Esophagus mucosa (tissue), 1 donor: ENCODE measurements around the gene TLE1. TPM values are rescaled to one million over a fixed set of nuclear protein-coding genes. Genes with fewer than 3 reads are reported as not detected.
A peak's percentile ranks its signal among the peaks of the same experiment; 100 is the strongest.
"Not testable (repeated sequence)": the region's sequence is repeated elsewhere in the genome, so short reads cannot be mapped to it uniquely, and the experiment has no call there.

Source experiments
- ATAC-seq: fragments of 200-7000 bp; cut with Tn5 transposase; one replicate; pipeline ENCODE4 v1.9.1; 2020
- total RNA-seq: library from RNA; stranded (reverse); gene quantifications from one replicate; pipeline ENCODE4 v1.2.4, GENCODE V29; 2023
- donor health status: DM: yes; HTN: yes; CAD: no.

TLE1 gene
- total RNA-seq, 1 donor from 2014 or later: 12.0 TPM

GRCh38 chr9:81652058-81652687, 37.2 kb downstream of the TLE1 start:
- no peak for ATAC-seq

GRCh38 chr9:81650586-81651515, 38.5 kb downstream of the TLE1 start:
- ATAC-seq: no peak

DNA sequence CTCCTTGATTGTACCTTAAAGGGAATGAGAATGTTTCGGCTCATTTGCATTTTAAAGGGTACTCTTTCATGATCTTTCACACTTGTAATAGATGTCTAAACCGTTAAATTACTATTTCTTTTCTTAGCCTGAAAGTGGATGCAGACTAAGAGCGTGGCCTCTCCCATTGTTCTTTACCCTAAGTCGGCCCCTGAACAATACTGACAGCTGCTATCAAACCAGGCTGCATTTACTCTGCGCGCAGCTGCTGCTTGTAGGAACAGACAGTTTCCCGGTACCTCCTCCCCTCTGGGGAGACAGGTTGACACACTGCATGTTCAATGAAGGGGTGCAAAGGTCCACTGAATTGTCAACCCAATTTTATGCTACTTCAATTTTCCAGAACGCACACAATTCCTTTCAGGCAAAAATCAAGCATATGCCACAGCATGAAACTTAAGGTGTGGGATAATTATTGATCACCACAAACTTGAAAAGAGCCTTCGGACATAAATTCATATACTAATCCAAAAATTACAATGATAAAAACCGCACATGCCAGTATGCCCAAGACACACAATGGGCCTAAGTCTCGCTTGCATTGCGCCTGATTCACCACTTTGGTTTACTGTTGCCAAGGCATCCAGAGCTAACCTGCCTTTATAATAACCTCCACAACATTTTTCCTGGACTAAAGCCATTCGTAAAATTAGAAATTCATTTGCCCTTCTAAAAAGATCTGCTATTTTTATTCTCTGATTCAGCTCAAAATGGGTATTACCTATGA, 39.7 kb downstream of the TLE1 start:
- ATAC-seq: no peak

- no peak for ATAC-seq
Observed at GRCh38 chr9:81648891-81649290, 40.5 kb downstream of the TLE1 start.

- no peak for ATAC-seq
Observed at GRCh38 chr9:81646337-81646736, 43.0 kb downstream of the TLE1 start.

DNA sequence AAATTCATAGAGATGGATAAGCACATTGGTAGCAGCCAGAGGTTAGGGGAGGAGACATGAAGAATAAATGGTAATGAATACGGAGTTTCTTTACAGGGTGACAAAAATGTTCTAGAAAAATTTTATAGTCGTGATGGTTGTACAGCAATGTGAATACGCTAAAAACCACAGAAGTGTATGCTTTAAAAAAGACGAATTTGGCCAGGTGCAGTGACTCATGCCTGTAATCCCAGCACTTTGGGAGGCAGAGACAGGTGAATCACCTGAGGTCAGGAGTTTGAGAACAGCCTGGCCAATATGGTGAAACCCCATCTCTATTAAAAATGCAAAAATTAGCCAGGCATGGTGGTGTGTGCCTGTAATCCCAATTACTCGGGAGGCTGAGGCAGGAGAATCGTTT, 44.8 kb downstream of the TLE1 start:
- ATAC-seq: not testable (repeated sequence)

DNA sequence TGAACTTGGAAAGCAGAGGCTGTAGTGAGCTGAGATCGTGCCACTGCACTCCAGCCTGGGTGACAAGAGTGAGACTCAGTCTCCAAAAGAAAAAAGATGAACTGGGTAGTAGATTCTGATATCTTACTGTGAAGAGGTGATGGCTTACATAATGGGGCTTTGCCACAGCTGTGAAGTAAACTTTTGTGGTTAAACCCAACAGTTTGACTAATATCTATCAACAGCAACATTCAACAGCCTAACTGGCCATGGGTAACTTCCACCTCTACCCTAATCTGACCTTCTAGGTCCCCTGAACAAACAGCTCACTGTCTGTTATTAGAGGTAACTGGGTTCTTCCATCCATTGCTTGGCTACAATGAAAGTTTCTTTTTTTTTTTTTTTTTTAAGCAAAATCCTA, 52.1 kb downstream of the TLE1 start:
- ATAC-seq: no peak

DNA sequence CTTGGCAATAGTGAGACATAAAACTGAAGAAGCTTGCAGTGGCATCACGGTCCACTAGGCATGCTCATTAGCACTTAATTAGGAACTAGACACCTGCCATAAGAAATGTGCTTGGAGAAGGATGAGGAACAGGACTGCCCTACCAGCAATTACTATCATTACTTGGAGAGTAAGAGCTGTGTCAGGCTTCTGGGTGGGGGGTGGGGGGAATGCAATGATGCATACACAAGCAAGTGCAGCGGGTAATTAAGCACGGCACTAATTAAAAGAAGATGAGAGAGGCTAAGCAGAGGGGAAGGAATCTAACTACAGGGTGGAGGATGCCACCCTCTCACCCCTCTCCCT, 53.1 kb downstream of the TLE1 start:
- ATAC-seq: no peak

GRCh38 chr9:81635521-81636254, 53.7 kb downstream of the TLE1 start:
- ATAC-seq: no peak

- no peak for ATAC-seq
Observed at GRCh38 chr9:81634915-81635516, 54.3 kb downstream of the TLE1 start.

- ATAC-seq: no peak
Observed at GRCh38 chr9:81633952-81634854, 55.1 kb downstream of the TLE1 start.

GRCh38 chr9:81632599-81632998, 56.7 kb downstream of the TLE1 start:
- no peak for ATAC-seq

- no peak for ATAC-seq
Observed at GRCh38 chr9:81631218-81631745, 58.1 kb downstream of the TLE1 start.

DNA sequence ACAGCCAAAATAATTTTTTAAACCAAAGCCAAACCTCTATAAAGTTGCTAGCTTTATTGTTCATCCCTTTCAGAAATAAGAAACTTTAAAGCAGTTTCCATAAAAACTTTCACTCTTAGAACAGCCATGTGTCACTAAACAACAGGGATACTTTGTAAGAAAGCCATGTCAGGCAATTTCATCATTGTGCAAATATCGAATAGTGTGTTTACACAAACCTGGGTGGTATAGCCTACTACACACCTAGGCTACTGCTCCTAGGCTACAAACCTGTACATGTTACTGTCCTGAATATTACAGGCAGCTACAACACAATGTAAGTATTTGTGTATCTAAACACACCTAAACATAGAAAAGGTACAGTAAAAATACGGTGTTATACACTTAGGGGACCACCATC, 59.9 kb downstream of the TLE1 start:
- no peak for ATAC-seq

GRCh38 chr9:81628897-81629296, 60.5 kb downstream of the TLE1 start:
- no peak for ATAC-seq

GRCh38 chr9:81627481-81627880, 61.9 kb downstream of the TLE1 start:
- ATAC-seq: no peak

GRCh38 chr9:81626511-81626910, 62.8 kb downstream of the TLE1 start:
- ATAC-seq: peak; percentile 88

DNA sequence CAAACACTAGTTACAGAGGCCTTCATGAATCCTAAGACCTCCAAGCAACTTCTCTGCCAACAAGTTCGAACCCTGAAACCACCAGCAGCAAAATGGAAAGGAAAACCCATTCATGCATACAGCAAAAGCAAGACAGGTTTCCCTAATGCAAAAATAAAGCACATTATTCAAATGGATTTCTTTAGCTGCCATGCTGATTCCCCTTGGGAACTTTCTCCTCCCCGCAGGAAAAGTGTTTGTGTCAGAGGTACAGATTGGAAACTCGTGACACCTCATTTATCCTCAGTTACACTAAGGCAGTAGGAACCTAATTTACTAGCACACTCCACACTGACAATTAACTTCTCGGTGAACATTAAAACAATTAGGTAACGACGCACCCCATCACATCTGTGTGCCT, 63.4 kb downstream of the TLE1 start:
- no peak for ATAC-seq

- no peak for ATAC-seq
Observed at GRCh38 chr9:81623778-81624177, 65.6 kb downstream of the TLE1 start.

DNA sequence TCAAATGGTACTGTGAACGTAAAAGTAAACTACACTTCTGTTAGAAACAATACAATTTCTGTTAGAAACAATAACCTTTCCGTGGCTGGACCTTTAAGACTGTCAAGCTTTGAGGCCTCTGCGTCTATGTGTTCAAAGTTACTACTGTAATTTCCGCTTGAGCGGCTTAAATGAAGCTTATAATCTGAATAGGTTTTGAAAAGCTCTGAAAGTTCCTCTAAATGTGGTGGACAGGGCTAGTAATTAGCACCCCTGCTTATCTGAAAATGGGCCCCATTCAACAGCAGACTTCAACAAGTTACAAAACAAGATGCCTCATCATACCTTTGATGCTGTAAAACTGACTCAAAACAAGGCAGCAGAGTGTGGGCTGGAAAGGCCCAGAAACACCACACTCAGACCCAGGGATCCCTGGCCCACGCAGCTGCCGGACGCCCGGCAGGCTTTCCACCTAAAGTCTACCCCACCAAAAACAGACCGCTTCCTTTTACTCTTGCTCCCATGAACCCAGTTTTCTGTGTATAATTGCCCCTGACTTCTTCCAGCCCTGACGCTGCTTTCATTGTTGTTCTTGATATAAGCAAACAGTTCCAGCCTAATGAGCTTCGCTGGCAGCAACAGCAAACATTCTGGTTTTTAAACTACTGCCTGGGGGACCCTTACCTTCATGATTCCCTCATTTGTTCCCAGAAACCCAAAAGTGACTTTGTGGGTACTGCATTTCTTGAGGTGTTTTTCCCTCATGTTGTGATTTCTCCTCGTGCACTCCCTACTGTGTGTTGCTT, 66.7 kb downstream of the TLE1 start:
- no peak for ATAC-seq
